Measurements from ENCODE around the gene PLCXD3. TPM values are rescaled to one million over a fixed set of nuclear protein-coding genes. Genes with fewer than 3 reads are reported as not detected.

Gene PLCXD3
- polyA plus RNA-seq, 1 donor (not counting 4 experiments of a cell fraction or from before 2014, with no cell fraction given) = not detected

GRCh38 chr5:41447650-41448510 lies 62.5 kb downstream of the PLCXD3 start:
- no peak for DNase-seq (ENCODE audit: low read depth, low spot score)
- H3K4me3 ChIP-seq (ENCODE audit: control insufficient read depth in 2 of 3, extremely low read depth in 1 of 3, insufficient read depth in 2 of 3, low read depth in 1 of 3, low read length in 3 of 3) = no peak overlapping the region
- no peak overlapping the region for H2AFZ ChIP-seq (ENCODE audit: control insufficient read depth, low read length)
- no peak overlapping the region for H3K9ac ChIP-seq (ENCODE audit: control insufficient read depth, extremely low read depth, insufficient read depth, low read length)
- no peaks in the 10 kb centered on the region for H4K20me1 ChIP-seq (ENCODE audit: control insufficient read depth, extremely low read depth, insufficient read depth, low read length)
- no peaks in the 10 kb centered on the region for H3K36me3 ChIP-seq (ENCODE audit: control insufficient read depth in 2 of 2, extremely low read depth in 1 of 2, insufficient read depth in 2 of 2, low read length in 2 of 2)
- no peak overlapping the region for H3K27ac ChIP-seq (ENCODE audit: control insufficient read depth, insufficient read depth, low read length)
- no peaks in the 10 kb centered on the region for H3K27me3 ChIP-seq (ENCODE audit: control insufficient read depth, extremely low read depth, insufficient read depth, low read length)
- dilution Hi-C loops (cut with MboI; ENCODE audit: extremely low pct_ligation_motif_present, low sequenced_read_pairs) = no loop called here
- TF ChIP-seq CTCF (optimal IDR thresholded peaks at IDR 0.05 in 1 of 3, IDR thresholded peaks at IDR 0.05 in 1 of 3, conservative IDR thresholded peaks at IDR 0.05 in 1 of 3; ENCODE audit: extremely low read depth in 1 of 3, insufficient read depth in 2 of 3, low read length in 3 of 3) (no peak), EZH2 (IDR thresholded peaks at IDR 0.05; ENCODE audit: low read length) (no peak)
- no peak overlapping the region for H3K4me2 ChIP-seq (ENCODE audit: control insufficient read depth, extremely low read depth, insufficient read depth, low read depth, low read length)
- FAIRE-seq = no peak
- no peaks in the 10 kb centered on the region for H3K9me3 ChIP-seq (ENCODE audit: control insufficient read depth, low read depth, low read length)
- no peaks in the 10 kb centered on the region for H3K4me1 ChIP-seq (ENCODE audit: control insufficient read depth, extremely low read depth, insufficient read depth, low read length)
- no peaks in the 10 kb centered on the region for H3K9me1 ChIP-seq (ENCODE audit: control insufficient read depth, extremely low read depth, insufficient read depth, low read length)
- no peaks in the 10 kb centered on the region for H3K79me2 ChIP-seq (ENCODE audit: control insufficient read depth, insufficient read depth, low read length)

- TF ChIP-seq EZH2 (IDR thresholded peaks at IDR 0.05; ENCODE audit: low read length) (no peak), CTCF (optimal IDR thresholded peaks at IDR 0.05 in 1 of 3, IDR thresholded peaks at IDR 0.05 in 1 of 3, conservative IDR thresholded peaks at IDR 0.05 in 1 of 3; ENCODE audit: extremely low read depth in 1 of 3, insufficient read depth in 2 of 3, low read length in 3 of 3) (no peak)
- DNase-seq (ENCODE audit: low read depth, low spot score) (no peak), FAIRE-seq (no peak)
- no peak overlapping the region for H3K27ac ChIP-seq (ENCODE audit: control insufficient read depth, insufficient read depth, low read length)
- dilution Hi-C loops (cut with MboI; ENCODE audit: extremely low pct_ligation_motif_present, low sequenced_read_pairs) = no loop called here
- H3K4me1 ChIP-seq (ENCODE audit: control insufficient read depth, extremely low read depth, insufficient read depth, low read length) = no peaks in the 10 kb centered on the region
- H3K27me3 ChIP-seq (ENCODE audit: control insufficient read depth, extremely low read depth, insufficient read depth, low read length) = no peaks in the 10 kb centered on the region
- H2AFZ ChIP-seq (ENCODE audit: control insufficient read depth, low read length) = no peak overlapping the region
- no peaks in the 10 kb centered on the region for H3K36me3 ChIP-seq (ENCODE audit: control insufficient read depth in 2 of 2, extremely low read depth in 1 of 2, insufficient read depth in 2 of 2, low read length in 2 of 2)
- H3K4me2 ChIP-seq (ENCODE audit: control insufficient read depth, extremely low read depth, insufficient read depth, low read depth, low read length) = no peak overlapping the region
- no peak overlapping the region for H3K4me3 ChIP-seq (ENCODE audit: control insufficient read depth in 2 of 3, extremely low read depth in 1 of 3, insufficient read depth in 2 of 3, low read depth in 1 of 3, low read length in 3 of 3)
- H3K9me1 ChIP-seq (ENCODE audit: control insufficient read depth, extremely low read depth, insufficient read depth, low read length) = no peaks in the 10 kb centered on the region
- no peak overlapping the region for H3K9ac ChIP-seq (ENCODE audit: control insufficient read depth, extremely low read depth, insufficient read depth, low read length)
- H3K79me2 ChIP-seq (ENCODE audit: control insufficient read depth, insufficient read depth, low read length) = no peaks in the 10 kb centered on the region
- H3K9me3 ChIP-seq (ENCODE audit: control insufficient read depth, low read depth, low read length) = no peaks in the 10 kb centered on the region
- H4K20me1 ChIP-seq (ENCODE audit: control insufficient read depth, extremely low read depth, insufficient read depth, low read length) = no peaks in the 10 kb centered on the region
Observed at GRCh38 chr5:41445937-41446563, 64.4 kb downstream of the PLCXD3 start.
